ENCODE data around the gene CHST5. TPM values are rescaled to one million over a fixed set of nuclear protein-coding genes. Genes with fewer than 3 reads are reported as not detected.
"Not testable (repeated sequence)": the region's sequence is repeated elsewhere in the genome, so short reads cannot be mapped to it uniquely, and the experiment has no call there.

CHST5 gene
- total and polyA plus RNA-seq, 4 donors = 0.09 to 1.3 (median 0.24) TPM; not detected in 1

- TF ChIP-seq CTCF (IDR thresholded peaks at IDR 0.05; ENCODE audit: control extremely low read depth, extremely low read depth) = no peak
- DNase-seq (no peak), ATAC-seq (ENCODE audit: insufficient read depth, low FRiP score) (no peak)
- Histone ChIP-seq H3K4me1 (ENCODE audit: control insufficient read depth in 5 of 5, insufficient read depth in 5 of 5, low read length in 5 of 5) (no peaks in the 10 kb centered on the region), H3K27me3 (ENCODE audit: control insufficient read depth in 3 of 3, insufficient read depth in 3 of 3, low read length in 2 of 3) (no peaks in the 10 kb centered on the region), H3K9me3 (ENCODE audit: control insufficient read depth in 4 of 4, insufficient read depth in 3 of 4, low read length in 3 of 4) (no peaks in the 10 kb centered on the region), H3K36me3 (ENCODE audit: control insufficient read depth in 4 of 4, insufficient read depth in 4 of 4, low read length in 4 of 4) (peaks cover 0 to 5% (median under 1%) of the 10 kb centered on the region in 4 donors), H3K4me3 (no peak overlapping the region), H3K27ac (ENCODE audit: low read depth in 1 of 2, low read length in 1 of 2) (no peak overlapping the region), H3K9ac (ENCODE audit: insufficient read depth in 1 of 2, low read length in 2 of 2) (no peak overlapping the region)
- 90 to 95% methylated on average over 5 of the region's 5 CpGs for WGBS, 2 donors
Observed at GRCh38 chr16:75541236-75541635, 5.3 kb upstream of the CHST5 start.

GRCh38 chr16:75538882-75539565 is 3.1 kb upstream of the CHST5 start:
- H3K9me3 ChIP-seq (ENCODE audit: control insufficient read depth in 4 of 4, insufficient read depth in 3 of 4, low read length in 3 of 4); H3K9ac ChIP-seq (ENCODE audit: insufficient read depth in 1 of 2, low read length in 2 of 2); DNase-seq; H3K36me3 ChIP-seq (ENCODE audit: control insufficient read depth in 4 of 4, insufficient read depth in 4 of 4, low read length in 4 of 4); H3K4me3 ChIP-seq; H3K27me3 ChIP-seq (ENCODE audit: control insufficient read depth in 3 of 3, insufficient read depth in 3 of 3, low read length in 2 of 3); ATAC-seq (ENCODE audit: insufficient read depth, low FRiP score); H3K4me1 ChIP-seq (ENCODE audit: control insufficient read depth in 5 of 5, insufficient read depth in 5 of 5, low read length in 5 of 5): not testable (repeated sequence)
- 84 to 87% methylated on average over 7 to 8 of the region's 10 CpGs for WGBS, 2 donors
- H3K27ac ChIP-seq (ENCODE audit: low read depth in 1 of 2, low read length in 1 of 2) = peak overlapping the region in 1 of 2 donors; percentile 51

GRCh38 chr16:75537776-75538175 is 1.9 kb upstream of the CHST5 start:
- no peak overlapping the region for H3K27ac ChIP-seq (ENCODE audit: low read depth in 1 of 2, low read length in 1 of 2)
- 91 to 97% methylated on average over 4 of the region's 4 CpGs for WGBS, 2 donors
- peaks cover 0 to 2% (median under 1%) of the 10 kb centered on the region in 4 donors for H3K36me3 ChIP-seq (ENCODE audit: control insufficient read depth in 4 of 4, insufficient read depth in 4 of 4, low read length in 4 of 4)
- H3K9ac ChIP-seq (ENCODE audit: insufficient read depth in 1 of 2, low read length in 2 of 2) = no peak overlapping the region
- H3K9me3 ChIP-seq (ENCODE audit: control insufficient read depth in 4 of 4, insufficient read depth in 3 of 4, low read length in 3 of 4) = no peaks in the 10 kb centered on the region
- no peak overlapping the region for H3K4me3 ChIP-seq
- no peaks in the 10 kb centered on the region for H3K27me3 ChIP-seq (ENCODE audit: control insufficient read depth in 3 of 3, insufficient read depth in 3 of 3, low read length in 2 of 3)
- no peak for TF ChIP-seq CTCF (IDR thresholded peaks at IDR 0.05; ENCODE audit: control extremely low read depth, extremely low read depth)
- no peak for ATAC-seq (ENCODE audit: insufficient read depth, low FRiP score)
- no peaks in the 10 kb centered on the region for H3K4me1 ChIP-seq (ENCODE audit: control insufficient read depth in 5 of 5, insufficient read depth in 5 of 5, low read length in 5 of 5)
- no peak for DNase-seq

- Histone ChIP-seq H3K36me3 (ENCODE audit: control insufficient read depth in 4 of 4, insufficient read depth in 4 of 4, low read length in 4 of 4) (no peaks in the 10 kb centered on the region), H3K27me3 (ENCODE audit: control insufficient read depth in 3 of 3, insufficient read depth in 3 of 3, low read length in 2 of 3) (no peaks in the 10 kb centered on the region), H3K27ac (ENCODE audit: low read depth in 1 of 2, low read length in 1 of 2) (no peak overlapping the region), H3K4me3 (no peak overlapping the region), H3K4me1 (ENCODE audit: control insufficient read depth in 5 of 5, insufficient read depth in 5 of 5, low read length in 5 of 5) (no peaks in the 10 kb centered on the region), H3K9ac (ENCODE audit: insufficient read depth in 1 of 2, low read length in 2 of 2) (peak overlapping the region in 1 of 2 donors; percentile 37), H3K9me3 (ENCODE audit: control insufficient read depth in 4 of 4, insufficient read depth in 3 of 4, low read length in 3 of 4) (no peaks in the 10 kb centered on the region)
- DNase-seq (no peak), ATAC-seq (ENCODE audit: insufficient read depth, low FRiP score) (no peak)
- no peak for TF ChIP-seq CTCF (IDR thresholded peaks at IDR 0.05; ENCODE audit: control extremely low read depth, extremely low read depth)
- WGBS, 2 donors = 73 to 77% methylated on average over 34 of the region's 34 CpGs
Observed at GRCh38 chr16:75535211-75535843, 581 bp downstream of the CHST5 start.
